ENCODE measurements around the gene ATP10B. TPM values are rescaled to one million over a fixed set of nuclear protein-coding genes. Genes with fewer than 3 reads are reported as not detected.

ATP10B gene
- total and polyA plus RNA-seq, 8 donors, result 0.76 to 20.4 (median 4.6) TPM

DNA sequence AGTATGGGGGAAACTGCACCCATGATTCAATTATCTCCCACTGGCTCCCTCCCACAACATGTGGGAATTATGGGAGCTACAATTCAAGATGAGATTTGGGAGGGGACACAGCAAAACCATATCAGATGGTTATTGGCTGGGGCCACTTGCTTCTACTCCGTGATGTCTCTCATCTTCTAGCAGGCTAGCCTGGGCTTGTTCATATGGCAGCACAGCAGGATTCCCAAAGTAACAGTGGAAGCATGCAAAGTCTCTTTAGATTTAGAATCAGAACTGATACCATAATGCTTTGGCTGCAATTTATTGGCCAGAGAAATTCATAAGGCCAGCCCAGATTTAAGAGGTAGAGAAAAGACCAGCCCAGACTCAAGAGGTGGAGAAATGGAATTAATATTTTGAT is 304.1 kb downstream of the ATP10B start:
- WGBS, 2 donors, result 87 to 95% methylated on average over 1 of the region's 1 CpG
- no peak for ATAC-seq
- no peaks in the 10 kb centered on the region for H3K4me1 ChIP-seq
- no peaks in the 10 kb centered on the region for H3K36me3 ChIP-seq
- H3K9me3 ChIP-seq, result no peaks in the 10 kb centered on the region
- intact Hi-C loops (cut with DNase I), result no loop called here
- TF ChIP-seq, protein P1, sequence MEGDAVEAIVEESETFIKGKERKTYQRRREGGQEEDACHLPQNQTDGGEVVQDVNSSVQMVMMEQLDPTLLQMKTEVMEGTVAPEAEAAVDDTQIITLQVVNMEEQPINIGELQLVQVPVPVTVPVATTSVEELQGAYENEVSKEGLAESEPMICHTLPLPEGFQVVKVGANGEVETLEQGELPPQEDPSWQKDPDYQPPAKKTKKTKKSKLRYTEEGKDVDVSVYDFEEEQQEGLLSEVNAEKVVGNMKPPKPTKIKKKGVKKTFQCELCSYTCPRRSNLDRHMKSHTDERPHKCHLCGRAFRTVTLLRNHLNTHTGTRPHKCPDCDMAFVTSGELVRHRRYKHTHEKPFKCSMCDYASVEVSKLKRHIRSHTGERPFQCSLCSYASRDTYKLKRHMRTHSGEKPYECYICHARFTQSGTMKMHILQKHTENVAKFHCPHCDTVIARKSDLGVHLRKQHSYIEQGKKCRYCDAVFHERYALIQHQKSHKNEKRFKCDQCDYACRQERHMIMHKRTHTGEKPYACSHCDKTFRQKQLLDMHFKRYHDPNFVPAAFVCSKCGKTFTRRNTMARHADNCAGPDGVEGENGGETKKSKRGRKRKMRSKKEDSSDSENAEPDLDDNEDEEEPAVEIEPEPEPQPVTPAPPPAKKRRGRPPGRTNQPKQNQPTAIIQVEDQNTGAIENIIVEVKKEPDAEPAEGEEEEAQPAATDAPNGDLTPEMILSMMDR (IDR thresholded peaks at IDR 0.05), result no peak
- H3K27ac ChIP-seq, result no peak overlapping the region
- no peak for DNase-seq
- H3K27me3 ChIP-seq, result no peaks in the 10 kb centered on the region
- H3K4me3 ChIP-seq, result no peak overlapping the region
- no peak for FAIRE-seq

DNA sequence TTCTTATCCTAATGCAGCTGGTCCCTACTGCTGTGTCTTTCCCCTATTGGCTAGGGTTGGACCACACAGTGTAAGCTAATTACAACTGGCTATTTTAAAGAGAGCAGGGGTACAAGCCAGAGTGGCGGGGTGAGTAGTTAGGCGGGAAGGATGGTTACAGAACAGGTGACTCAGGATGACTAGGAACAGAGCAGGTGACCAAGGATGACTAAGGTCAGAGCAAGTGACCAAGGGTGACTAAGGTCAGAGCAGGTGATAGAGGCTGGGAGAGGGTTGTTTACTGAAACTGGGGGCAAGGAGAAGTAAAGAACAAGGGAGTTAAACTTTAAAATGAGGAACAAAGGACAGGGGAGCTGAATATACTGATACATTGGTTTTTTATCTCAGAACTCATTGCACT is 304.9 kb downstream of the ATP10B start:
- no peaks in the 10 kb centered on the region for H3K27me3 ChIP-seq
- TF ChIP-seq, protein P1 (IDR thresholded peaks at IDR 0.05), result no peak

DNA sequence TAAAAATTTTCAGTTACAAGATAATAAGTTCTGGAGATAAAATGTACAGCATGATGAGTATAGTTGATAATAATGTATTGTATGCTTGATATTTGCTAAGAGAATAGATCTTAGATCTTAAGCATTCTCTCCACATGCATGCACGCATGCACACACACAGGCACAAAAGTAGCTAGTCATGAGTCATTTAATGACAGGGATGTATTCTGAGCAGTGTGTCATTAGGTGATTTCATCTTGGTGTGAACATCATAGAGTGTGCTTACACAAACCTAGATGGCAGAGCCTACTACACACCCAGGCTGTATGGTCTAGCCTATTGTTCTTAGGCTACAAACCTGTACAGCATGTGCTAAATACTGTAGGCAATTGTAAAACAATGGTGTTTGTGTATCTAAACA is 306.2 kb downstream of the ATP10B start:
- FAIRE-seq (no peak), ATAC-seq (no peak), DNase-seq (no peak)
- Histone ChIP-seq H3K27me3 (no peaks in the 10 kb centered on the region), H3K36me3 (no peaks in the 10 kb centered on the region), H3K4me1 (no peaks in the 10 kb centered on the region), H3K4me3 (no peak overlapping the region), H3K27ac (no peak overlapping the region), H3K9me3 (no peaks in the 10 kb centered on the region)
- TF ChIP-seq, protein P1 (IDR thresholded peaks at IDR 0.05), result no peak
- 85 to 95% methylated on average over 1 of the region's 1 CpG for WGBS, 2 donors
- intact Hi-C loops (cut with DNase I), result no loop called here

More for the DNA sequence above, 304.9 kb downstream of the ATP10B start:
- no peak for DNase-seq
- H3K36me3 ChIP-seq, result no peaks in the 10 kb centered on the region
- intact Hi-C loops (cut with DNase I), result no loop called here
- H3K4me3 ChIP-seq, result no peak overlapping the region
- no peaks in the 10 kb centered on the region for H3K9me3 ChIP-seq
- no peak for FAIRE-seq
- ATAC-seq, result no peak
- 70 to 84% methylated on average over 2 of the region's 2 CpGs for WGBS, 2 donors
- H3K27ac ChIP-seq, result no peak overlapping the region
- no peaks in the 10 kb centered on the region for H3K4me1 ChIP-seq

DNA sequence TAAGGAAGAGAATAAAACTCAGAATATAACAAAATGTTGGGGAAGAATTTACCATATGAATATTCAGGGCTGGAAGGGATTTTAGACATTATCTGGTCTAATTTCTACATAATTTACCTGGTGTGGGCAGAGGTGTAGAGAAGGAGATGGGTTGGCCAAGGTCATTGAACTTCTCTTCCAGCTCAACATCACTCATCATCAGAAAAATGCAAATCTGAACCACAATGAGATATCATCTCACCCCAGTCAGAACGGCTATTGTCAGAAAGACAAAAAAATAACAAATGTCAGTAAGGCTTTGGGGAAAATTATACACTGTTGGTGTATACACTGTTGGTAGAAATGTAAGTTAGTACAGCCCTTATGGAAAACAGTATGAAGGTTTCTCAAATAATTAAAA is 308.6 kb downstream of the ATP10B start:
- no peak for DNase-seq
- ATAC-seq, result no peak
- intact Hi-C loops (cut with DNase I), result no loop called here
- H3K27ac ChIP-seq, result no peak overlapping the region
- TF ChIP-seq, protein P1 (IDR thresholded peaks at IDR 0.05), result no peak
- FAIRE-seq, result no peak
- no peak overlapping the region for H3K4me3 ChIP-seq
- H3K36me3 ChIP-seq, result no peaks in the 10 kb centered on the region
- no peaks in the 10 kb centered on the region for H3K9me3 ChIP-seq
- H3K4me1 ChIP-seq, result no peaks in the 10 kb centered on the region
- WGBS, 2 donors, result 59 to 83% methylated on average over 1 of the region's 1 CpG
- H3K27me3 ChIP-seq, result no peaks in the 10 kb centered on the region

DNA sequence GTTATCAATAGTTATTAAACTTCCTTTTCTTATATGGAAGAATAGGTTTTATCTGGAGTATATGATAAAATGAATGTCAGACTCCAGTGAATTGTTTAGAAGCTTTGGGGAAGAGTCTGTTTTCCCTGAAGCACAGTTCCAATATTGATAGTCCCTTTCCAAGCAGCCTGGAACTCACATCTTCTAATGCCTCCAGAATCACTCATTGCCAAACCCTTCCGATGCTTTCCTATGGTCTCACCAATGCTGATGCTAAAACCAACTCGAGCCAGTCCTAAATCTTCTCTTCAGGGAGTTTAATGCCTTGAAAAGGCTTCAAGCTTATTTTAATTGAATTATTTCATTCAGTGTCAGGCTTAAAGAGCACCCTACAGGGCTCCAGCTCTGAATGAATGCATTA is 309.2 kb downstream of the ATP10B start:
- ATAC-seq (no peak), FAIRE-seq (no peak), DNase-seq (no peak)
- Histone ChIP-seq H3K27ac (no peak overlapping the region), H3K4me3 (no peak overlapping the region), H3K4me1 (no peaks in the 10 kb centered on the region), H3K27me3 (no peaks in the 10 kb centered on the region), H3K9me3 (no peaks in the 10 kb centered on the region), H3K36me3 (no peaks in the 10 kb centered on the region)
- WGBS, 2 donors, result 63 to 79% methylated on average over 2 of the region's 2 CpGs
- TF ChIP-seq, protein P1 (IDR thresholded peaks at IDR 0.05), result no peak
- intact Hi-C loops (cut with DNase I), result no loop called here

Data from pancreas (tissue), 10 donors.